GM11168 (cell line): ENCODE results near the gene DHX35.

ENCODE experiments used
- in situ Hi-C: fragments of 300-500 bp; cut with MboI; formaldehyde crosslinking; loops from one replicate; pipeline ENCODE4 v1.12.0; 2022; ENCODE audit warnings: low sequenced_read_pairs; ENCODE audit not compliant: unreplicated experiment

Gene DHX35

GRCh38 chr20:39013662-39014109, 51.5 kb downstream of the DHX35 start:
- in situ Hi-C loops = no loop called here

- in situ Hi-C loops = no loop called here
Observed at GRCh38 chr20:39016041-39016440, 53.9 kb downstream of the DHX35 start.

- in situ Hi-C loops = no loop called here
Observed at GRCh38 chr20:39016506-39016905, 54.4 kb downstream of the DHX35 start.

- in situ Hi-C loops = no loop called here
Observed at GRCh38 chr20:39019027-39019426, 56.9 kb downstream of the DHX35 start.

GRCh38 chr20:39019805-39020325, 57.7 kb downstream of the DHX35 start:
- in situ Hi-C loops = no loop called here

- in situ Hi-C loops = no loop called here
Observed at GRCh38 chr20:39021748-39022147, 59.6 kb downstream of the DHX35 start.

- in situ Hi-C loops = no loop called here
Observed at GRCh38 chr20:39025883-39026282, 63.7 kb downstream of the DHX35 start.

GRCh38 chr20:39029364-39029763, 67.2 kb downstream of the DHX35 start:
- in situ Hi-C loops = no loop called here

GRCh38 chr20:39032997-39033396, 70.9 kb downstream of the DHX35 start:
- in situ Hi-C loops = no loop called here

- in situ Hi-C loops = no loop called here
Observed at GRCh38 chr20:39036011-39036410, 73.9 kb downstream of the DHX35 start.

GRCh38 chr20:39036851-39037250, 74.7 kb downstream of the DHX35 start:
- in situ Hi-C loops = no loop called here

- in situ Hi-C loops = no loop called here
Observed at GRCh38 chr20:39038047-39038446, 75.9 kb downstream of the DHX35 start.

- in situ Hi-C loops = no loop called here
Observed at GRCh38 chr20:39038495-39038894, 76.4 kb downstream of the DHX35 start.

GRCh38 chr20:39039261-39039660, 77.1 kb downstream of the DHX35 start:
- in situ Hi-C loops = no loop called here

GRCh38 chr20:39040116-39040515, 78.0 kb downstream of the DHX35 start:
- in situ Hi-C loops = loop anchor here (10.0 kb wide), 1 partner anchor 125 kb away; no protein-coding TSS in a partner anchor

- in situ Hi-C loops = loop anchor here (10.0 kb wide), 1 partner anchor 126 kb away; no protein-coding TSS in a partner anchor
Observed at GRCh38 chr20:39041067-39041466, 78.9 kb downstream of the DHX35 start.

GRCh38 chr20:39042279-39043150, 80.4 kb downstream of the DHX35 start:
- in situ Hi-C loops = loop anchor here (10.0 kb wide), 1 partner anchor 128 kb away; no protein-coding TSS in a partner anchor

GRCh38 chr20:39044501-39044900, 82.4 kb downstream of the DHX35 start:
- in situ Hi-C loops = loop anchor here (10.0 kb wide), 1 partner anchor 130 kb away; no protein-coding TSS in a partner anchor

- in situ Hi-C loops = loop anchor here (10.0 kb wide), 1 partner anchor 131 kb away; no protein-coding TSS in a partner anchor
Observed at GRCh38 chr20:39045676-39046075, 83.5 kb downstream of the DHX35 start.

- in situ Hi-C loops = loop anchor here (10.0 kb wide), 1 partner anchor 133 kb away; no protein-coding TSS in a partner anchor
Observed at GRCh38 chr20:39047417-39047985, 85.4 kb downstream of the DHX35 start.
